Measurements from ENCODE around the gene EPPIN.

DNA sequence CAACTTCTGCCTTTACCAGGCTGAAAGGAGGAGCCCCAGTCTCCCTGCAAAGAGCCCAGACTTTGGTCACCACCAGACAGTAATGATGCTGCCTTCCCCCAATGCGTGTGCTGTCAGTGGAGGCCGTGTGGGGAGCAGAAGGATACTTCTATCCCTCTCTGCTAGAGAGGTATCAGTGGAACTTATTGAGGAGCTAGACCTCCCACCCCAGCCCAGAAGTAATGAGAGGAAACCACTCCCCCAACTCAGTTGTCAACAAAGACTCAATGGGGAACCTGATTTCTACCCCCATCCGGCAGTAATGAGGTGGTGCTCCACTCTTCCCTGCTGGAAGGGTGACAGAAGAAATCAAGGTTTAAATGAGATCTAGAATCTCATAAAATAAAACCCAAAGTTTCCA lies 36.3 kb upstream of the EPPIN start:
- TF ChIP-seq BHLHE40 (IDR thresholded peaks at IDR 0.05; ENCODE audit: borderline replicate concordance) (no peak), SUZ12 (IDR thresholded peaks at IDR 0.05) (no peak), FOXK2 (IDR thresholded peaks at IDR 0.05) (no peak), TARDBP (IDR thresholded peaks at IDR 0.05) (no peak), PKNOX1 (IDR thresholded peaks at IDR 0.05) (no peak), NFRKB (IDR thresholded peaks at IDR 0.05) (no peak), L3MBTL2 (conservative IDR thresholded peaks at IDR 0.05) (no peak), SP1 (IDR thresholded peaks at IDR 0.05) (no peak)

Measured in HEK293T (cell line).